Measurements from ENCODE around the gene M1AP.

- TF ChIP-seq POLR2A (IDR thresholded peaks at IDR 0.05) (no peak), CTCF (IDR thresholded peaks at IDR 0.05) (no peak)
Measured at GRCh38 chr2:74599676-74600075, 48.5 kb downstream of the M1AP start.

Data from thyroid gland (tissue), 4 donors.